Duodenal mucosa (tissue), 2 donors: ENCODE measurements around the gene PCNT.

Experiments used
- H3K27ac ChIP-seq: one replicate; pipeline ENCODE4 v1.7.0; 2013; ENCODE audit warnings: low read depth, low read length
- H3K27me3 ChIP-seq, 2 donors: one replicate each; pipeline ENCODE4 v1.7.0; 2013; ENCODE audit warnings: low read length in 2 of 2, control low read depth in 1 of 2; ENCODE audit not compliant: insufficient read depth in 2 of 2, control insufficient read depth in 1 of 2
- H3K36me3 ChIP-seq, 2 donors: one replicate each; pipeline ENCODE4 v1.7.0; 2013; ENCODE audit warnings: low read length in 2 of 2, control low read depth in 1 of 2; ENCODE audit not compliant: insufficient read depth in 2 of 2, control insufficient read depth in 1 of 2
- H3K4me1 ChIP-seq, 2 donors: one replicate each; pipeline ENCODE4 v1.7.0; 2013; ENCODE audit warnings: low read length in 2 of 2, control low read depth in 1 of 2; ENCODE audit not compliant: insufficient read depth in 2 of 2, control insufficient read depth in 1 of 2
- H3K4me3 ChIP-seq, 2 donors: one replicate each; pipeline ENCODE4 v1.7.0; 2013; ENCODE audit warnings: low read length in 2 of 2, low read depth in 1 of 2
- H3K9ac ChIP-seq, 2 donors: one replicate each; pipeline ENCODE4 v1.7.0; 2013; ENCODE audit warnings: low read length in 2 of 2, low read depth in 1 of 2
- H3K9me3 ChIP-seq, 2 donors: one replicate each; pipeline ENCODE4 v1.7.0; 2013; ENCODE audit warnings: low read length in 2 of 2, control low read depth in 1 of 2; ENCODE audit not compliant: control insufficient read depth in 1 of 2

The PCNT gene

DNA sequence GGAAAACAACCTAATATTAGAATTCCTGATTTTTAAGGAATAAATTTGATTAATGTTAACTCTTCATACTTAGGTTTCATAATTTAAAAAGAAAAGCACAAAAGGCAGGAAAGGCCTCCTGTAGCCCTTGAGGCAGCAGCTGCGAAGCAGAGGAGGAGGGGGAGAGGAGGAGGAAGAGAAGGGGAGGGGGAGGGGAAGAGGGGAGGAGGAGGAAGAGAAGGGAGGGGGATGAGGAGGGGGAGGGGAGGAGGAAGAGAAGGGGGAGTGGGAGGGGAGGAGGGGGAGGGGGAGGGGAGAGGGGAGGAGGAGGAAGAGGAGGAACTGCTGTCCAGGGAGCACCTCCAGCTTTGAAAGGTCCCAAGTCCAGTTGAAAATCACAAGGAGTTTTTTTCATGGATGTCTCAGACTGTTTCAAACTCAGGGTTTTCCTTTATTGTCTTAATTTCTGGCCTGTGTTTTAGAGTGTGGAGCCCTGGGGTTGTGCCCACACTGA, 99.6 kb downstream of the PCNT start:
- Histone ChIP-seq H3K36me3 (peaks cover 4 to 44% of the 10 kb centered on the region in 2 donors), H3K27me3 (no peaks in the 10 kb centered on the region), H3K4me3 (no peak overlapping the region), H3K4me1 (no peaks in the 10 kb centered on the region), H3K9ac (no peak overlapping the region), H3K27ac (no peak overlapping the region), H3K9me3 (no peaks in the 10 kb centered on the region)

- no peak overlapping the region for H3K9ac ChIP-seq
- H3K9me3 ChIP-seq, result no peaks in the 10 kb centered on the region
- H3K36me3 ChIP-seq, result peaks cover 4 to 43% of the 10 kb centered on the region in 2 donors
- H3K27ac ChIP-seq, result no peak overlapping the region
- H3K4me1 ChIP-seq, result no peaks in the 10 kb centered on the region
- H3K4me3 ChIP-seq, result no peak overlapping the region
- H3K27me3 ChIP-seq, result no peaks in the 10 kb centered on the region
These were observed 100.2 kb downstream of the PCNT start for GRCh38 chr21:46424039-46424591.

GRCh38 chr21:46424621-46425020, 100.7 kb downstream of the PCNT start:
- H3K9ac ChIP-seq, result no peak overlapping the region
- no peaks in the 10 kb centered on the region for H3K27me3 ChIP-seq
- H3K9me3 ChIP-seq, result no peaks in the 10 kb centered on the region
- H3K4me3 ChIP-seq, result no peak overlapping the region
- no peak overlapping the region for H3K27ac ChIP-seq
- H3K36me3 ChIP-seq, result peaks cover 6 to 38% of the 10 kb centered on the region in 2 donors
- H3K4me1 ChIP-seq, result no peaks in the 10 kb centered on the region

DNA sequence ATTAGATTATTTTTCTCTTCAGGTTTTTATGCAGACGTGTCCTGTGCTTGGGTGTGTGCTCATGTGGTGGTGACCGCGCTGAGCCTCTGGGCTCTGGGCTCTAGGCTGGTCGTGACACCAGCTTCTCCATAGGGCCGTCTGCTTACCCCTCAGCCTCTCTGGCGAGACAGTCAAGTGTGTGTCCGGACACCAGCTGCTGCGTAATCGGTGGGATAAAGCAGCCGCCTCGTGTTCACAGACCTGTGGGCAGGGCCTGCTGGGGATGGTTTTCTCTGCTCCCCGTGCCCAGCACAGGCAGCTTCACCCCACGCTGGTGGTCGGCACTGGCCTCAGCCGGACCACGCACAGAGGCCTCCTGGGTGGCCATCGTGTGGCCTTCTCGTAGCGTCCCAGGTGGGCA, 101.1 kb downstream of the PCNT start:
- Histone ChIP-seq H3K9me3 (no peaks in the 10 kb centered on the region), H3K27me3 (no peaks in the 10 kb centered on the region), H3K36me3 (peaks cover 10 to 40% of the 10 kb centered on the region in 2 donors), H3K4me1 (no peaks in the 10 kb centered on the region), H3K27ac (peak overlapping the region; percentile 11), H3K4me3 (no peak overlapping the region), H3K9ac (no peak overlapping the region)

DNA sequence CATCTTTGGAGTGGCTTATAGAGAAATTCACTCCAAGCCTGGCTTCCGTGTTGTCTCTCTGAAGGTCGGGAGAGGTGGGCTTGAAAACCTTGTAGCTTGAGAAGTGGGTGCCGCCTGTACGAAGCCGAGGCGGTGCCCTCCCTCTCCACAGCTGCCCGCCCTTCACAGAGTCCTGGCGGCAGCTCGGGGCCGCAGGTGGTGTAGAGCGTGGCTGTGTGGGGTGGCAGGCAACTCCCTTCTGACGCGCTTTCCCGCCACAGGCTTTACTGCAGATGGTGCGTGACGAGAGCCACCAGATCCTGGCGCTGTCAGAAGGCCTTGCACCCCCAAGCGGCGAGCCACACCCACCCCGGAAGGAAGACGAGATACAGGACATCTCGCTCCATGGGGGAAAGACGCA, 101.6 kb downstream of the PCNT start:
- H3K36me3 ChIP-seq, result peaks cover 11 to 43% of the 10 kb centered on the region in 2 donors
- H3K4me3 ChIP-seq, result no peak overlapping the region
- H3K4me1 ChIP-seq, result no peaks in the 10 kb centered on the region
- H3K27me3 ChIP-seq, result no peaks in the 10 kb centered on the region
- no peak overlapping the region for H3K27ac ChIP-seq
- no peaks in the 10 kb centered on the region for H3K9me3 ChIP-seq
- no peak overlapping the region for H3K9ac ChIP-seq

DNA sequence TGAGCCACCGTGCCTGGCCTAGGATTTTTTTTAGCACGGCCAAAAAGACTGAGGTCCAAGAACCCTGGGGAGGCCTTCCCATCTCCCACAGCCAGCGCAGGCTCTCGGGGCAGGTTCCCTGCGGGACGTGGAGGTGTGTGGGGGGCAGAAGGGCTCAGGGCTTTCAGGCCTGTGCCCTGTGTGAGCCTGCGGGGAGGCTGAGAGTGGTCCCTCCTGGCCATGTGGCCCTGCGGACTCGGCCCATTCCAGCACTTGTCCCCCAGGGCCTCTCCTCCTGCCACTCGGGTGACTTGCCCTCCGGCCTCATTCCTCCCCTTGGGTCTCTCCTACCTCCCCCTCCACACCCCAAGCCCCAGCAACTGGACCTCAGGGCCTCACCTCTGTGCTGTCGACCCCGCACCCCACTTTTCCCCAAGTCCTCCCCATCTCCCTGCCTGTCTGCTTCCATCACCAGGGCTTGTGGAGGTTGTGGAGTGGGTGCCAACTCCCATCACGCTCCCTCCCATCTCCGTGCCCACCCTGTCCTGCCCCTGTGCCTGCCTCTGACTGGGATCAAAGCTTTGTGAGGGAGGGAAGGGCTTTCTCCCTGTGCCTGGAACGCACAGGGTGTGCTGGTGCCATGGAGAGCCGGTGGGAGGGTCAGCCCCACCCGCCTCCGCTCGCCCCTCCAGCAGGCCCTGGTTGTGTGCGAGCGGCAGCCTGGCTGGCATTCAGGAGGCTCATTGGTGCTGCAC, 102.5 kb downstream of the PCNT start:
- peaks cover 14 to 43% of the 10 kb centered on the region in 2 donors for H3K36me3 ChIP-seq
- H3K27me3 ChIP-seq, result no peaks in the 10 kb centered on the region
- no peak overlapping the region for H3K9ac ChIP-seq
- H3K4me1 ChIP-seq, result no peaks in the 10 kb centered on the region
- H3K4me3 ChIP-seq, result no peak overlapping the region
- H3K9me3 ChIP-seq, result no peaks in the 10 kb centered on the region
- no peak overlapping the region for H3K27ac ChIP-seq

DNA sequence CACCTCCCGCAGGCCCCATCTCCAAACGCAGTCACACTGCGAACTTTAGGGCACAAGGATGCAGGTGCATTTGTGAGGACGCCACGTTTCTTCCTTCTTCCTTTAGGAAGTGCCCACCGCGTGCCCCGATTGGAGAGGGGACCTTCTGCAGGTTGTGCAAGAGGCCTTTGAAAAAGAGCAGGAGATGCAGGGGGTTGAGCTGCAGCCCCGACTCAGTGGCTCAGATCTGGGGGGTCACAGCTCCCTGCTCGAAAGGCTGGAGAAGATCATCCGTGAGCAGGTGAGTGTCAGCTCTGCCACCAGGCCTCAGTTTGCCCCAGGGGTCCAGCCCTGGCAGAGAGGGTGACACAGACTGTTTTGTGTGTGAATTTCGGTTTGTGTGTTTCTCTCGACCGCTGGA, 103.6 kb downstream of the PCNT start:
- Histone ChIP-seq H3K9me3 (no peaks in the 10 kb centered on the region), H3K27ac (no peak overlapping the region), H3K4me1 (no peaks in the 10 kb centered on the region), H3K36me3 (peaks cover 25 to 44% of the 10 kb centered on the region in 2 donors), H3K9ac (no peak overlapping the region), H3K4me3 (no peak overlapping the region), H3K27me3 (no peaks in the 10 kb centered on the region)

- no peaks in the 10 kb centered on the region for H3K9me3 ChIP-seq
- no peak overlapping the region for H3K4me3 ChIP-seq
- H3K4me1 ChIP-seq, result no peaks in the 10 kb centered on the region
- H3K27ac ChIP-seq, result no peak overlapping the region
- no peaks in the 10 kb centered on the region for H3K27me3 ChIP-seq
- H3K36me3 ChIP-seq, result peaks cover 25 to 45% of the 10 kb centered on the region in 2 donors
- no peak overlapping the region for H3K9ac ChIP-seq
These were observed 104.3 kb downstream of the PCNT start for GRCh38 chr21:46428286-46428685.

GRCh38 chr21:46428987-46429710, 105.2 kb downstream of the PCNT start:
- no peaks in the 10 kb centered on the region for H3K4me1 ChIP-seq
- no peaks in the 10 kb centered on the region for H3K9me3 ChIP-seq
- no peak overlapping the region for H3K9ac ChIP-seq
- H3K27me3 ChIP-seq, result no peaks in the 10 kb centered on the region
- no peak overlapping the region for H3K4me3 ChIP-seq
- peaks cover 25 to 48% of the 10 kb centered on the region in 2 donors for H3K36me3 ChIP-seq
- H3K27ac ChIP-seq, result no peak overlapping the region
